HG03460 (cell line): ENCODE data around the gene PTPRK.
"Not testable (repeated sequence)": the region's sequence is repeated elsewhere in the genome, so short reads cannot be mapped to it uniquely, and the experiment has no call there.

Source experiments
- ATAC-seq: cut with Tn5 transposase; IDR thresholded peaks from one replicate; pipeline ENCODE4 v1.9.1; 2021; ENCODE audit not compliant: unreplicated experiment

Gene PTPRK

DNA sequence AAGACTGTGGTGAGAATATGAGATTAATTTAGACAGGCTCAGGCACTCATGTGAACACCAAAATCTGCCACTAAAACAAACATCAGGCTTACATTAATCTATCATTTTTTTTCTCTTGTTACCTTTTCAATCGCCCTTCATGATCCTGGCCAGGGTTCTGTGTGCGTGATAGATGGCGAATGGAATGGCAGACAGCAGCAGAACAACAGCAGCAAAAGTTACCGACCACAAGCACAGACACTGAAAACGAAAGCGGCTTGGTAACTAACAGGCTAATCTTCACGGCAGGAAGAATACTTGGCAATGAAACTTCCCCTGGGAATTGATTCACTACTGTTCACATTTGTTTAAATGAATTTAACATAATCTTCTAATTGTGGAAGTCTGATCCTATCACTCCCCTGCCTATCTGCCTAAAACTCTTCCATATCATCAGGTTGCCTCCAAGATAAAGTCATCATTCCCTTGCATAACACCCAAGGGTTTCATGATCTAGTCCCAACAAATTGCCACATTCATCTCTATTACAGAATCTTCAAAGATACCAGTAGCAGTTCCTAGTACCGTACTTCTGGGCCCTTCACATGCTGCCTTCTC lies 28.7 kb downstream of the PTPRK start:
- ATAC-seq: peak; percentile 61

DNA sequence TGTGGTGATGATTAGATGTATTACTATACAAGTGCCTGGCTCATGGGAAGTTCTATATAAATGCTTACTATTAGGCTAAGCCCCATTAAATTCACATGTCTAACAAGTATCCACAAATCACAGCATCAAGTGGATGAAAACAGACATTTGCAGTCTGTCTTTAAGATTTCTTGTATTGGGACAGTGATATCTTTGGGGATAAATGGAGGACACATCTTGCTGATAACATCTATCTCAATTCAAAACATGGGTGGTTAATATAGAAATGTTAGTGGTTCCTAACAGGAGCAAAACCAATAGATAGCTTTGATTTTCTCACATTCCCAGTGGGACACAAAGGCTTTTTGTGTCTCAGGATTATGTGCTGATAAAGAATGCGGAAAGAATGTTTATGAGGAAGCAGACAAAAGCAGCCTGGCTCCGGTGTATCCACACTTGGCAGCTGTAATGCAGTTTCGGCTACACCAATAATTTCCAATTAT lies 29.3 kb downstream of the PTPRK start:
- ATAC-seq: no peak

DNA sequence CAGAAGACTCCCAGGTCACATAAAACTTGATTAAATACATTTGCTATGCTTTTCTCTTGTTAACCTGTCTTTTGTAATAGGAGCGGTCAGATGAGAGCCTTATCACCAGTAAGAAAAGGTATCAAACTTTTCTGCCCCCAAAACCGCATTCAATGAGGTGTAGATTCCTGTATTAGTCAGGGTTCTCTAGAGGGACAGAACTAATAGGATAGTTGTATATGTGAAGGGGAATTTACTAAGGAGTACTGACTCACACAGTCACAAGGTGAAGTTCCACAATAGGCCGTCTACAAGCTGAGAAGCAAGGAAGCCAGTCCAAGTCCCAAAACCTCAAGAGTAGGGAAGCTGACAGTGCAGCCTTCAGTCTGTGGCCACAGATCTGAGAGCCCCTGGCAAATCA lies 32.7 kb downstream of the PTPRK start:
- ATAC-seq: no peak

DNA sequence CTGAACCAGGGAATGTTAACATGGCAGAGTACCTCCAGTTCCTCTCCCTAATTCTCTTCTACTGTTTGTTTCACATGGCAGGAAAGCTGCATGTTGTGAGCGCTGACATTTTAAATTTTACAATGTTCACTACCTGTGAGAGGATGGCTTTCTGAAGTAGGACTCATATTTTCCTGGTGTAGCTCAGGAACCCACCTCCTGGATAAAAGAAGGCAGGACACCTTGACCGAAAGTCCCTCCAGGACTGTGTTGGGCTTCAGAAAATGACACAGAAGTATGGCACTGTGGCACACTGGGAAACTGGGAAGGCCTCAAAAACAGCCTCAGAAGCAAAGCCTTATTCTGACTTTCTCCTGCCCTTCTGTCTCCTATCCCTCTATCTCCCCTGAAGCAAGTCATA lies 33.3 kb downstream of the PTPRK start:
- ATAC-seq: no peak

DNA sequence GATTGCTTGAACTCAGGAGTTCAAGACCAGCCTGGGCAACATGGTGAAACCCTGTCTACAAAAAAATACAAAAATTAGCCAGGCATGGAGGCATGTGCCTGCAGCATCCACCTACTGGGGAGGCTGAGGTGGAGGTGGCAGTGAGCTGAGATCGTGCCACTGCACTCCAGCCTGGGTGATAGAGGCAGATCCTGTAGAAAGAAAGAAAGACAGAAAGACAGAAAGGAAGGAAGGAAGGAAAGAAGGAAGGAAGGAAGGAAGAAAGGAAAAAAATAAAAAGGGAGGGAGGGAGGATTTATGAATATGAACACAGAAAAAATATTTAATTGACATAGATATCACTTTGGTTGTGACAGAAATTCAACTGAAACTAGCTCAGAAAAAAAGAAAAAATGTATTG lies 33.8 kb downstream of the PTPRK start:
- not testable (repeated sequence) for ATAC-seq

DNA sequence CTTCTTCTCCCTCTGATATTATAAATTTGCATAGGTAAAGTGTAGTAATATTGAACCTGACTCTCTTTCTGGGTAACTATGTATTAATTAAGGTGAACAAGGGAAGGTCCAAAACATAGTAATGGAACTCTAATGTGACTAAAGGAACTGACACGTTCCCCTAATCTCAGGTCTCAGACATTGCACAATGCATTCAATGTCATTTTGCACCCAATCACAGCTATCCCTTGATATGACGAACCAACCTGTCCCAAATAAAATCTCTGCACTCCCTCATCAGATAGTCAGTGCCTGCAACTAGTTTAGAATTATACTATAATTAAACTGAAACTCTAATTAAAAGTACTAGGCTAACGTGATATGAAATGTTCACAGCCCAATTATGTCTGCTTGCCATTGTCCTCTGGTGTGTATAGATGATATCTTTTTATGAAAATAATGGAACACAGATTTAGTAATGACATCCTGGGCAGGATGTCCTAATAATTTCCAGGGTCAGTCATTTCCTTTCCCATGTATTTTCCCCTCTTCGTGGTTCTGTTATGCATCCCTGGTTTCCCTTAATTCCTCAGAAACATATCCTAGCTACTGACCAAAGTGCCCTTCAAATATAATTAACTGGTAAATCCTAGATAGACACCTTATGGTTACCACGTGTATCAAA lies 36.8 kb downstream of the PTPRK start:
- no peak for ATAC-seq

DNA sequence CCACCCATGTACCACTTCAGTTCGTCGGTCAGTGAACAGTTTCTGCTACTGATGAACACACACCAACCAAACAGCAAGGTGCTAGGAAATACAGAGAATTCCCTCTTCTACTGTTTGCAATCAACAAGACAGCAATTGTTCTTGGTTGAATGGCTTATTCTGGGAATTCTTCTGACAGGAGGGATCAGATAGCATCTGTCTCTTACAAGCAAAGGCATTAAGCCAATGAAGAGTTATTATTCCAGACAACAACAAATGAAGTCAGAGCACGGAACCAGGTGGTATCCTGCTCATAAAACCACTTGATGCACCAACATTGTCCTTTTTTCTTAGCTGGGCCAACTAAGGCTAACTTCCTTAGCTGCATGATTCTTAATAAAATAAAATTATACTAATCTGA lies 37.8 kb downstream of the PTPRK start:
- no peak for ATAC-seq

DNA sequence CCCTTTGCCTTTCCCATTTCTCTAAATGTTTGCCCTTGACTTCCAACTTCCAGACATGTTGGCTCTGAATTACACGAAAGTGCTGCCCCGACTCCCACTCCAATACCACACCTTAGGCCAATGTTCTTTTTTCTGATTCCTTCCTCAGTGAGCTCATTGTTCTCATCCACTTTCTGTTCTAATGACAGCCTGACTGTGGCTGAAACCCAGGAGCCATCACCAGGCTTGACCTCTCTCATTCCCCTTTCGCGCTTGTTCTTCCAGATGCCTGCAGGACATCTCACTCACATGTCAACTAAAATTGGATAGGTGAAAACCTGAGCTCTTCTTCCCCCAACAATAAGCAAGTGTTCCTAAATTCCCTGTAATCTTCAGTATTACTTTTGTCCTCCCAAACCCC lies 40.4 kb downstream of the PTPRK start:
- ATAC-seq: peak; percentile 46

DNA sequence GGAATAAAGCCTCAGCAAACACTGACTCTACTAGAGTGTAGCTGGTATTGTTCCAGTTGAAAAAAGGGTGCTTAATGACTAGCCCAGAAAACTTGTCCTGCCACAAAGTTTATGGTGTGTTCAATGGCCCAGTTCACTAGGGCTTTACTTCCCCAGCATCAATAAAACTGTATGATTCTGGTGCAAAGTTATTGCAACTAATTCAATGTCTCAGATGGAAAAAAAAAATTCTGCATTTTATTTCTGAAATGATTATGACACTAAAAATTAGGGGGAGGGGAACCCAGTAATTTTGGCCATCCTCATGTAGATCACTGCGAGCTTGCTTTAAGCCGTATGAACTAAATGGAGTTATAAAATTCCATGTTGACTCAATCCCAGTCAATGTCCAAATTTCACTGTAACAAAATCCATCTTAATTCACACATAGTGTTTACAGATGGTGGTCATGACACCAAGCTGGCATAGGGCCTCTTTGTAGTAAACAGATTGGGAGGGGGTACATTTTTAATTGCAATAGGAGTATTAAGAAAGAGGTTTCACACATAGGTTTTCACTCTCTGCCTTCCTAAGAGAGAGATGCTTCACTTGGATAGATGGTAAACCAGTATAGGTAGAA lies 41.2 kb downstream of the PTPRK start:
- ATAC-seq: no peak

DNA sequence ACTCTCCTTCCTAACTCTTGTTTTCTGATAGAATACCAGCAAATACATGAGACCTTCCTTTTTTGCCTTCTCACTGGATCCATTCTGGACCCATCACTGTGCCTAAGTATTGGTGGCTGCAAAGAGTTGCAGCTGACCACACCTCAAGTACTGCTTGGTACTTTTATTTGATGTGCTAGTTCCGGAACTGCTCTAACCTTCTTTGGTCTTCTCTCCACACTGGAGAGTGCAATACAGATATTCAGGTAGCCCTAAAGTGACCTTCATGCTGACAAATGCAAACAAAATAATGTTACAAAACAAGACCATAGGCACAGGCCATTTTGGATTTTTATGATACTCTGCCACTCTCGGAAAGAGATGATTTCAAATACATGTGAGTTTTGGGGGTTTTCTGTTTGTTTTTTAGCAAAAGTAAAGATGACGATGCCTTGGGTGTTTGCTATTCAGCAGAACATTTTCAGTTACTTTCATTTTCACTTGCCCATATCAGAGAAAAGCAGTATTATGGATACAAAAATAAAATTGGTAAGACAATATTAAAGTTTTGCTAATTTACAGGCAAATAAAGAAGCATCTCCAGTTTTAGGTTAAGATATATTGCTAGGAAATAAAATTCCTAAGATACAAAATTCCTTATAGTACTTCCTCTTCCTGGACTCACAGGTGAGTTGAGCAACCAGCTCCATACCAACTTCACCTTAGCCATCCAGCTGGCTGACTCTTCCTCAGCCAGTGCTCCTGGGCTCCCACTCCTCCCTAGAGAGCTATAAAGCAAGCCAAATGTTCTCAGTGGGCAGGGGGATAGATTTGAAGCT lies 42.0 kb downstream of the PTPRK start:
- ATAC-seq: no peak

DNA sequence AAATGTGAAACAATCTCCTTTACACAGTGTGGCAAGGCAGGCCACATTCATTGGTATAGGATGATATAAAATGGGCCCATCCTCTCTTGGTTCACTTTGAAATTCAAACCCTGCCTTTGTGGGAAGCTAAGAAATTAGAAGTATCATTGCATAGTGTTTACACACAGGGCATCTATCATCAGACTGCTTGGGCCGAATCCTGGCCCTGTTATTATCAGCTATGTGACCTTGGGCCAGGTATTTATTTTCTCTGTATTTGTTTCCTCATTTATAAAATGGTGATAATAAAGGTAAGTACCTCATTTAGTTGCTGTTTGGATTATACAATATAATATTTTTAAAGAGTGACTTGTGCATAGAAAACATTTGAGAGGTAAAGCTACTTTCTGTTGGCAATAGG lies 45.5 kb downstream of the PTPRK start:
- no peak for ATAC-seq

DNA sequence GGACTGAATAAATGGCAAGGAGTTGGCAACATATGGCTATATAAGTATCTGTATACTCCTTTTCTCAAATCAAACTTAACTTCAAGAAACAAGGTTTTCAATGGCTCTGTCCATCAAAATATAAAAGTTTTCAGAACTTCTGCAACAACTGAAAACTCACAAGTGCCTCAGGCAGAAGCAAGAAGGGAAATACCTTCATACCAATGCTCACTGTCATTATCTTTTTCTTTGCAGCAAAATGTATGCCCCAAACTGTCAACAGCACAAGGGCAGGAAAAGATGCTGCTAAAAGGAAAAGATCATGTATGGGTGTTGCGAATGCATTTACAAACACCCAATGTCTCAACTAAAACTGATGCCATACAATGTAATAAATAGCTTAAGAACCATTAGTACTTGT lies 45.9 kb downstream of the PTPRK start:
- ATAC-seq: no peak

DNA sequence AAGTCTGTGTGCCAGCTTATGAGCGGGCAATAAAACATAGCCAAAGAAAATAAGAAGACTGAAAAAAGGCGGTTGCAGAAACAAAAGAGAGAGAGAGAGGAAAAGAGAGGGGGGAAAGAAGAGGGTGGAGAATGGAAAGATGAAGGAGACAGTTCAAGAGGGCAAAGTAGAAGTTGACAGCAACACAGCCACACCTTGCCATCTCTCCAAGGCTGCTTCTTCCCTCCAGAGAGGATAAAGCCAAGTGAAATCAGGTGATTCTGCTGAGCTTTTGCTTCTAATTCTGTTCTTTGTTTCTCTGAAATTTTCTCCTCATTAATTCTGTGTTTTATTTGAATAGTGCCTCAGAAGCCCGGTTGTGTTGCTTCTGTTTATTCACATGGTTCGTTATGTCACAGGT lies 48.5 kb downstream of the PTPRK start:
- no peak for ATAC-seq

DNA sequence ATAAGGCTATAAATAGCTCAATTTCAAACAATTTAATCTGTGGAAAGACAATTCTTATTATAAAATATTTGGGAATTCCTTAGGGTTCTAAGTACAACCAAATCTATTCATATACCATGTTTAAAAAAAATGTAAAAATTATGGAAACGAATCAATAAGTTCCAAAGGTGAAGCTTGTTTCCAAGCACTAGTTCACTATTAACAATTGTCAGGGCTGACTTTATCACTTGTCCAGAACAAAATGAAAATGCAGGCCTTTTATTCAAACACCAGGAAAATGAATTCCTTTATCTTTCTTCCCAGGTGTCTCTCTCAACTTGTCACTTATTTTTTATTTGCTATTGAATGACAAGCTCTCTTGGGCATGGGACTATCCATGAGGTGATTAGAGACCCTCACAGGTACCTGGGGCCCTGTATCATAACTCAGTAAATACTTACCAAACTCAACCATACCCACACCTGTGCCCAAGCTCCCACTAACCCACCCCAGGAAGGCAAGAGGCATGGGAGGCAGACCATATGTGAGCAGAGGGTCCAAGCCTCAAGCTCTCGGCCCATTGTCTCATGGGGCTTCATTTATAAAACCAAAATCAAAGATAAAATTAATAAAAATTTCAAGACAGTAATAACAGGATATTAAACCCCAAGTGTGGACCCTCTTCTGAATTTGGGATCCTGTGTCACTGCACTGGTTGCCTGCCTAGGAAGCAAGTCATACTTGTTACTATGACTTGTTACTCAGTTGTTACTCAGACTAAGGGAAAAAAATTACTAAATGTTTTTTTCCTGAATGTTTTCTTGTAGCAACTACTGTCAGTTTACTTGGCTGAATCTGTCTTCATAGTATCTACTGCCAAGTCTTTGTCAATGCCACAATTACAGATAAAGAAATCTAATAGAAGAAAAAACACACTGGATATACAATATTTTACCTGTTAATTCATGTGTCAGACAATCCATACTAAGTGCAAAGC lies 54.7 kb downstream of the PTPRK start:
- ATAC-seq: no peak

DNA sequence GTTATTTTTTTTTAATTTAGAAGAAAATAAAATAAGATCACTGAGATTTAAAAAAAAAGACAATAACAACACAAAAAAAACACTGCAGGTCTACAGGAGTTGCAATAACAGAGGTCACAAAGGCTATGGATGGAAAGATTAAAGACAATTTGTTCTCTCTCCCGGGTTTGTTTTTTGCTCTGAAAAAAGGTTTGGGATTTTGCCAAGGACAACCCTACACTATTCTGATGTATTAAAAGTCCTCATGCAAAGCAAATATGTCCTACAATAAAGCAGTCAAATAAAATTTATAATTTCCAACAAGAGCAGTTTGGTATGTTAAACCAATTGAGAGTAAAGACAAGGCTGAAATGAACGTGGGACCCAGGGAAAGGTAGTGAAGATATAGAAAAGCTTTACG lies 55.6 kb downstream of the PTPRK start:
- no peak for ATAC-seq

DNA sequence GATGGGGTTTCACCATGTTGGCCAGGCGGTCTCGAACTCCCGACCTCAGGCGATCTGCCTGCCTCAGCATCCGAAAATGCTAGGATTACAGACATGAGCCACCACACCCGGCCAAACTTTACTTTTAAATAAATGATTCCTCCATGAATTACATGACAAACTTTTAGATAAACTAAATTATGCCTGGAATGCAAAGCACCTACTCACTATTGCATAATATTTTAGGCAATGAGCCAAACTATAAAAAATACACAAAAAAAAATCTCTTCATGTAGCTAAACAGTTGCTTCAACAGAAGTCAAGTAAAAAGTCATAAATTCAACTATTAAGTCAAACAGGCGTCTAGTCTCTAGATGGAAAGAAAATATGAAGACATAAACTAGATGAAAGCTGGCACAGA lies 56.5 kb downstream of the PTPRK start:
- ATAC-seq: no peak

DNA sequence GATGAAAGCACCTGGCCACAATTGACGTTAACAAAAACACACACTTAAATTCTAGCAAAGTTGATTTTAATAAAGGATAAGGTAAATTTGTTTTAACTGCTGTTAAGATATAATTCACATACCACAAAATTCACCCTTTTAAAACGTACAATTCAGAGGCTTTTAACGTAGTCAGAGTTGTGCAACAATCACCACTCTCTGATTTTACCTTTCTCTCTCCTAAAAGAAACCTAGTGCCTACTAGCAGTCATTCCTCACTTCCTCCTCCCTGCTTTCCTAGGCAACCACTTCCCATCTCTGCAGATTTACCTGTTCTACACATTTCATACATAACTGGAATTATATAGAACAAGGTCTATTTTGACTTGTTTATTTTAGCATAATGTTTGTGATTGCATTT lies 58.9 kb downstream of the PTPRK start:
- no peak for ATAC-seq

DNA sequence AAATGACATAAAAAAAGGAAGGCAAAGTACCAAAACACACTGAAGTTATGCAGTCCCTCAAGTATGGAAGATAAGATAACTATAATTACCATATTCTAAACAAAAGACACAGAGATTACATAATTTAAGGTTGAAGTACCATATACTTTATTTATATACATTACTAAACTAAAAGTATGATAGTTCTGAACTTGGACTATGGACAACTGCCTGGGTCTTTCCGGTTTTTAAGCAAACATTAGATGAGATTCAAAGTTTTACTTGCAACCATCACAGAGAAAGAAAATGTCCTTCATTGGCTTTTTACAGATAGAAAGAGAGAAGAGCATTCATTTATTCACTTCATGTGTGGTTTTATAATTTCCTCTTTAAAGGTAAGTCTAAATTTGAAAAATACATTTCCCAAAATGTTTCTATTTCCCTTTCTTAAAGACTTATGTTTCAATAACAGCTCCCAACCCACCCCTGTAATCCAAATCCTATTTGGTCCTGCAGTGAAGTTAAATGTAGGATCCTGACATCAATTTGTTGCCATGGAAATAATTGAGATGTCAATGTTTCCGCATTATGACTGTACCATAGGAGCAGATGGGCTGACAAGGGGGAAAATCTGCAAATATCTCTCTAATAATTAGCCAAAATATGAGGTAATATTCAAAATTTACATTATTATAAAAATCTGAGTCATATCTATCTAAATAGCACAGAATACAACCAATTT lies 63.7 kb downstream of the PTPRK start:
- no peak for ATAC-seq

DNA sequence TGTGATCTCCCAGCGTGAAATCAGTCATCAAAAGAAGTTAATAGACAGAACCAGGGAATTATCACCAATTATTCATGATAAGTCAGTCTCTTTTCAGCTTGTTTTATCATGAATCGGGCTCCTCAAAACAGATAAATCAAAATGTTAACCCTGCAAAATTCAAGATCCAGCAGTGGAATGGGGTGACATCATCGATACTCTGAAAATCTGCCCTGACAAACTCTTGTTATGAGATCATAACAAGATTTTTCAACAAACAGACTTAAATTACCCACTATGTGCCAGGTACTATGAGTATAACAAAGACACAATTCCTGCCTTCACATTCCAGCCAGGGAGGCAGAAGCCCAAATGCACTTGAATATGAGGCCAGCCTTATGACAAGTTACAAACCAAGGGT lies 64.4 kb downstream of the PTPRK start:
- no peak for ATAC-seq

DNA sequence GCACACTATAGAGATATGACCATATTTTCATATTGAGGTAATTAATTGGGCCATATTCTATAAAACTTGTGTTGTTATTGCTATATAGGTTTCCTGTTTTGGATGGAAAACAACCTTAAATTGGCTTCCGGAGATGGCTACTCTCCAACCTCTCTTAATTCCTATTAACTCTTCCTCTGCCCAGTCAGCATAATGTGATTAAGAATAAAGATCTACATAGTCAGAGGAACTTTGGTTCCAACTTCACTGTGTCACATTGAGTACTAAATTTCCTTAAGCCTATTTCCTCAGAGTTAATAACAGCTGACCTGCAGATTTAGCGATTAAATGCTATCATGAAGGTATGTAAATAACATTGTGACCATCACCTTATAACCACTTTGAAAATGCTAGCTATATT lies 67.7 kb downstream of the PTPRK start:
- ATAC-seq: no peak
